PC-9 (cell line): Measurements from ENCODE around the gene LOXL3. TPM values are rescaled to one million over a fixed set of nuclear protein-coding genes. Genes with fewer than 3 reads are reported as not detected.

ENCODE experiments used
- BruUV-seq: library from RNA; stranded (reverse); fragments of 400-500 nt; replicated peaks from 2 replicates; lab custom pipeline; 2021; lab: Mats Ljungman, UMichigan
- CTCF ChIA-PET: fragments of 300-600 bp; sonication (Branson Sonifier 250); formaldehyde crosslinking; loops from one replicate; lab custom pipeline; 2022; ENCODE audit warnings: antibody characterized with exemption; lab: Charles Lee
- POLR2A ChIA-PET: fragments of 300-600 bp; sonication (Branson Sonifier 250); formaldehyde crosslinking; loops from one replicate; lab custom pipeline; 2022; ENCODE audit warnings: antibody characterized with exemption; ENCODE audit not compliant: unreplicated experiment; lab: Charles Lee
- DNase-seq, 2 experiments: peaks; one replicate each; pipeline versions ENCODE4 v3.0.0 to v3.0.0-alpha.2; 2015 to 2022; ENCODE audit warnings: mixed read lengths in 1 of 2
- H2AFZ ChIP-seq: fragments of 200-600 bp; sonication (generic); 2 replicates; pipeline ENCODE4 v1.8.1; 2017; ENCODE audit warnings: antibody characterized with exemption
- H3F3A ChIP-seq: fragments of 200-600 bp; sonication (generic); 2 replicates; pipeline ENCODE4 v1.8.1; 2017; ENCODE audit warnings: antibody characterized with exemption, mild to moderate bottlenecking, low read depth; ENCODE audit not compliant: insufficient read depth
- H3K27ac ChIP-seq: fragments of 200-600 bp; sonication (generic); 2 replicates; pipeline ENCODE4 v1.6.1; 2016; ENCODE audit warnings: mixed run types
- H3K27me3 ChIP-seq: fragments of 200-600 bp; sonication (generic); 2 replicates; pipeline ENCODE4 v1.6.1; 2016; ENCODE audit warnings: low read depth, mixed run types; ENCODE audit not compliant: insufficient read depth
- H3K36me3 ChIP-seq: fragments of 200-600 bp; sonication (generic); 2 replicates; pipeline ENCODE4 v1.6.1; 2016; ENCODE audit warnings: low read depth, mixed run types
- H3K4me1 ChIP-seq: fragments of 200-600 bp; sonication (generic); replicated peaks from 2 replicates; pipeline ENCODE4 v1.6.1; 2016; ENCODE audit warnings: mixed run types; ENCODE audit not compliant: insufficient read depth
- H3K4me2 ChIP-seq: fragments of 200-600 bp; sonication (generic); 2 replicates; pipeline ENCODE4 v1.6.1; 2017; ENCODE audit warnings: mixed run types
- H3K4me3 ChIP-seq: fragments of 200-600 bp; sonication (generic); 2 replicates; pipeline ENCODE4 v1.6.1; 2016; ENCODE audit warnings: mixed run types
- H3K79me2 ChIP-seq: fragments of 200-600 bp; sonication (generic); 2 replicates; pipeline ENCODE4 v1.6.1; 2017; ENCODE audit warnings: low read depth, mixed run types
- H3K9me2 ChIP-seq: fragments of 200-600 bp; sonication (generic); 2 replicates; pipeline ENCODE4 v1.8.1; 2017; ENCODE audit warnings: mild to moderate bottlenecking; ENCODE audit not compliant: insufficient read depth
- H3K9me3 ChIP-seq: fragments of 200-600 bp; sonication (generic); 2 replicates; pipeline ENCODE4 v1.8.1; 2016; ENCODE audit warnings: low read depth; ENCODE audit not compliant: insufficient read depth
- H4K20me1 ChIP-seq: fragments of 200-600 bp; sonication (generic); 2 replicates; pipeline ENCODE4 v1.8.1; 2017; ENCODE audit not compliant: insufficient read depth
- EZH2 ChIP-seq: fragments of 200-600 bp; sonication (generic); IDR thresholded peaks from 2 replicates; pipeline ENCODE4 v1.8.0; 2017; ENCODE audit warnings: antibody characterized with exemption, low read depth
- intact Hi-C: fragments of 100-400 bp; cut with micrococcal nuclease; formaldehyde crosslinking; loops from one replicate; pipeline ENCODE4 v1.10.0; 2022; ENCODE audit not compliant: unreplicated experiment
- total RNA-seq: library from RNA; stranded (reverse); gene quantifications from 2 replicates; pipeline ENCODE4 v1.2.3, GENCODE V29; 2021
- TF ChIP-seq, protein P1 (sequence below): fragments of 200-600 bp; sonication (generic); conservative IDR thresholded peaks from 2 replicates; pipeline ENCODE4 v1.6.1; 2017; ENCODE audit warnings: mixed run types, antibody characterized with exemption, mild to moderate bottlenecking, moderate library complexity

The LOXL3 gene
- total RNA-seq, 1 experiment from 2014 or later = 3.1 TPM

DNA sequence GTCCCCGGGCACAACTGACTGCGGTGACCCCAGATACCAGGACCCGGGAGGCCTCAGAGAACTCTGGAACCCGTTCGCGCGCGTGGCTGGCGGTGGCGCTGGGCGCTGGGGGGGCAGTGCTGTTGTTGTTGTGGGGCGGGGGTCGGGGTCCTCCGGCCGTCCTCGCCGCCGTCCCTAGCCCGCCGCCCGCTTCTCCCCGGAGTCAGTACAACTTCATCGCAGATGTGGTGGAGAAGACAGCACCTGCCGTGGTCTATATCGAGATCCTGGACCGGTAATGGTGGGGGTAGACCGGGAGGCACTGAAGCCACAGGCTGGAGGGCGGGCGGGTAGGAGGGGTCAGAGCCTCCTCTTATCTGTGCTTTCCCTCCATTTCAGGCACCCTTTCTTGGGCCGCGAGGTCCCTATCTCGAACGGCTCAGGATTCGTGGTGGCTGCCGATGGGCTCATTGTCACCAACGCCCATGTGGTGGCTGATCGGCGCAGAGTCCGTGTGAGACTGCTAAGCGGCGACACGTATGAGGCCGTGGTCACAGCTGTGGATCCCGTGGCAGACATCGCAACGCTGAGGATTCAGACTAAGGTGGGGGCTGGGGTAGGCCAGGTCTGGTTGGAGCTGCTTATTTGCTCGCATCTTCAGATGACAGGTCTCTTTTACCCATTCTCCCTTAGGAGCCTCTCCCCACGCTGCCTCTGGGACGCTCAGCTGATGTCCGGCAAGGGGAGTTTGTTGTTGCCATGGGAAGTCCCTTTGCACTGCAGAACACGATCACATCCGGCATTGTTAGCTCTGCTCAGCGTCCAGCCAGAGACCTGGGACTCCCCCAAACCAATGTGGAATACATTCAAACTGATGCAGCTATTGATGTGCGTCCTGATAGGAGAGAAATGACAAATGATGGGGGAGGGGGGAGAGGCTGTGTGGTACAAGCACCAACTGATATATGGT is 23.2 kb downstream of the LOXL3 start:
- H3K36me3 ChIP-seq = peaks cover 18% of the 10 kb centered on the region
- H3K4me2 ChIP-seq = peak overlapping the region; percentile 84
- H3K9me2 ChIP-seq = no peaks in the 10 kb centered on the region
- peaks cover 9% of the 10 kb centered on the region; the same call in 1 of the 2 replicates for H4K20me1 ChIP-seq
- no peaks in the 10 kb centered on the region for H3K9me3 ChIP-seq
- ChIA-PET CTCF (interaction anchor here (0.5 to 0.6 kb wide), 2 partner anchors 21 to 59 kb away, joined by 4 to 8 read pairs; no protein-coding TSS in a partner anchor), POLR2A (interaction anchor here (0.7 kb wide), 2 partner anchors 85 to 330 kb away, joined by 4 read pairs; no protein-coding TSS in a partner anchor)
- no peak for TF ChIP-seq EZH2
- TF ChIP-seq, protein P1, sequence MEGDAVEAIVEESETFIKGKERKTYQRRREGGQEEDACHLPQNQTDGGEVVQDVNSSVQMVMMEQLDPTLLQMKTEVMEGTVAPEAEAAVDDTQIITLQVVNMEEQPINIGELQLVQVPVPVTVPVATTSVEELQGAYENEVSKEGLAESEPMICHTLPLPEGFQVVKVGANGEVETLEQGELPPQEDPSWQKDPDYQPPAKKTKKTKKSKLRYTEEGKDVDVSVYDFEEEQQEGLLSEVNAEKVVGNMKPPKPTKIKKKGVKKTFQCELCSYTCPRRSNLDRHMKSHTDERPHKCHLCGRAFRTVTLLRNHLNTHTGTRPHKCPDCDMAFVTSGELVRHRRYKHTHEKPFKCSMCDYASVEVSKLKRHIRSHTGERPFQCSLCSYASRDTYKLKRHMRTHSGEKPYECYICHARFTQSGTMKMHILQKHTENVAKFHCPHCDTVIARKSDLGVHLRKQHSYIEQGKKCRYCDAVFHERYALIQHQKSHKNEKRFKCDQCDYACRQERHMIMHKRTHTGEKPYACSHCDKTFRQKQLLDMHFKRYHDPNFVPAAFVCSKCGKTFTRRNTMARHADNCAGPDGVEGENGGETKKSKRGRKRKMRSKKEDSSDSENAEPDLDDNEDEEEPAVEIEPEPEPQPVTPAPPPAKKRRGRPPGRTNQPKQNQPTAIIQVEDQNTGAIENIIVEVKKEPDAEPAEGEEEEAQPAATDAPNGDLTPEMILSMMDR = no peak
- H3K27ac ChIP-seq = no peak overlapping the region
- H3K4me3 ChIP-seq = peak overlapping the region; percentile 93
- DNase-seq = peak in 1 of 2 experiments; percentile 20
- H3K79me2 ChIP-seq = peaks cover 37% of the 10 kb centered on the region
- H3F3A ChIP-seq = peaks cover 12% of the 10 kb centered on the region; the same call in 1 of the 2 replicates
- peak overlapping the region; percentile 94 for H2AFZ ChIP-seq
- no peaks in the 10 kb centered on the region for H3K27me3 ChIP-seq
- no TSS peak for BruUV-seq
- peaks cover 18% of the 10 kb centered on the region for H3K4me1 ChIP-seq
- intact Hi-C loops = loop anchor here (5.0 kb wide), 3 partner anchors 57 to 263 kb away; no protein-coding TSS in a partner anchor

- ChIA-PET CTCF (interaction anchor here (0.5 to 0.7 kb wide), 2 partner anchors 46 to 58 kb away, joined by 3 to 8 read pairs; no protein-coding TSS in a partner anchor), POLR2A (interaction anchor here (0.6 to 1.0 kb wide), 6 partner anchors 12 to 331 kb away, joined by 3 to 4 read pairs (median 3); no protein-coding TSS in a partner anchor)
- Histone ChIP-seq H3K79me2 (peaks cover 37% of the 10 kb centered on the region), H3F3A (peaks cover 12% of the 10 kb centered on the region; the same call in 1 of the 2 replicates), H3K36me3 (peaks cover 18% of the 10 kb centered on the region), H2AFZ (peak within 1 kb of the TSS; percentile 94), H4K20me1 (peaks cover 9% of the 10 kb centered on the region; the same call in 1 of the 2 replicates), H3K4me2 (peak within 1 kb of the TSS; percentile 99), H3K27me3 (no peaks in the 10 kb centered on the region), H3K27ac (peak within 1 kb of the TSS; percentile 48), H3K9me2 (no peaks in the 10 kb centered on the region), H3K4me1 (peaks cover 18% of the 10 kb centered on the region), H3K9me3 (no peaks in the 10 kb centered on the region), H3K4me3 (peak within 1 kb of the TSS; percentile 93)
- TF ChIP-seq, protein P1 = no peak
- TF ChIP-seq EZH2 = no peak
- no TSS peak for BruUV-seq
- intact Hi-C loops = loop anchor here (1.0 to 5.0 kb wide), 6 partner anchors 22 to 262 kb away; partner anchors contain the start of genes PCGF1 and TTC31
- peak; percentile 97 to 98 for DNase-seq
Observed at GRCh38 chr2:74529357-74530238, 24.1 kb downstream of the LOXL3 start, which contains the start of the genes AUP1 and HTRA2. Gene AUP1 (minus strand): TSS chr2:74529706. CDS start chr2:74529629, 77 bp downstream. Gene HTRA2 (plus strand): TSS chr2:74529933. CDS start chr2:74530007, 74 bp downstream.
